ENCODE measurements around the gene IL1RAPL2. TPM values are rescaled to one million over a fixed set of nuclear protein-coding genes. Genes with fewer than 3 reads are reported as not detected.

The IL1RAPL2 gene
- polyA plus RNA-seq, 1 experiment = not detected

DNA sequence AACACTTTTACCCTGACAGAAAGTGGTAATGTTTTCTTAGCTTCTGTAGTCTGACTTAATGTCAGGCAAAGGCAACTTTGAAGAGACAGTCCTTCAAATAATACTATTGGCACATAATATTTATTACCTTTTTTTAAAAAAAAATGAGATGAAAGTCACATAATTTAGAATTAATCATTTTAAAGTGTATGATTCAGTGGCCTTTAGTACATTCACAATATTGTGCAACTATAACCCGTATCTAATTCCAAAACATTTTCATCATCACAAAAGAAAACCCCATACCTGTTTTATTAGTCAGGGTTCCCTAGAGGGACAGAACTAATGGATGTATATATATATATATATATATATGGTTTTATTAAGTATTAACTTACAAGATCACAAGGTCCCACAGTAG, 749.2 kb downstream of the IL1RAPL2 start:
- TF ChIP-seq, protein P1, sequence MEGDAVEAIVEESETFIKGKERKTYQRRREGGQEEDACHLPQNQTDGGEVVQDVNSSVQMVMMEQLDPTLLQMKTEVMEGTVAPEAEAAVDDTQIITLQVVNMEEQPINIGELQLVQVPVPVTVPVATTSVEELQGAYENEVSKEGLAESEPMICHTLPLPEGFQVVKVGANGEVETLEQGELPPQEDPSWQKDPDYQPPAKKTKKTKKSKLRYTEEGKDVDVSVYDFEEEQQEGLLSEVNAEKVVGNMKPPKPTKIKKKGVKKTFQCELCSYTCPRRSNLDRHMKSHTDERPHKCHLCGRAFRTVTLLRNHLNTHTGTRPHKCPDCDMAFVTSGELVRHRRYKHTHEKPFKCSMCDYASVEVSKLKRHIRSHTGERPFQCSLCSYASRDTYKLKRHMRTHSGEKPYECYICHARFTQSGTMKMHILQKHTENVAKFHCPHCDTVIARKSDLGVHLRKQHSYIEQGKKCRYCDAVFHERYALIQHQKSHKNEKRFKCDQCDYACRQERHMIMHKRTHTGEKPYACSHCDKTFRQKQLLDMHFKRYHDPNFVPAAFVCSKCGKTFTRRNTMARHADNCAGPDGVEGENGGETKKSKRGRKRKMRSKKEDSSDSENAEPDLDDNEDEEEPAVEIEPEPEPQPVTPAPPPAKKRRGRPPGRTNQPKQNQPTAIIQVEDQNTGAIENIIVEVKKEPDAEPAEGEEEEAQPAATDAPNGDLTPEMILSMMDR (IDR thresholded peaks at IDR 0.05; ENCODE audit: insufficient read depth, low read depth, low read length) = no peak
- H3K4me3 ChIP-seq (ENCODE audit: low read depth, low read length) = no peak overlapping the region
- ChIA-PET POLR2A (no interaction called here), CTCF (no interaction called here)
- H3K36me3 ChIP-seq (ENCODE audit: control insufficient read depth, insufficient read depth, low read length) = no peaks in the 10 kb centered on the region
- DNase-seq (ENCODE audit: low read depth) = no peak
- no peaks in the 10 kb centered on the region for H3K27me3 ChIP-seq (ENCODE audit: control insufficient read depth, insufficient read depth, low read length)

DNA sequence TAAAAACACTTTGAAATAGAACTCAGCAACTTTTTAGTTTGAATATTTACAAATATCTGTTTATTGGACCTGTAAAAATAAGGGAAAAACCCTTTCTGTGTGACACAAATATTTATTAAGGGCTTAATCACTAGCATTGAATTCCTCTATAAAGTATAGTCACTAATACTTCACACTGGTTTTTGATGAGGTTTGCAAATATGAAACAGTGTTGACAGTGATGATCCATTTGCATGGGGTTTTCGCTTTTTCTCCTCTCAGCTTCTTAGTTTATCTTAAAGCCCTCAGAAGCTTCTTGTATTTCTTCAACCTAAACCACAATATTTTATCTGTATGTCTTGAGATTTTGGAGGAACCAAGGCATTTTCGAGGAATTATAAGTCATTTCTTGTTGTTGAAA, 751.1 kb downstream of the IL1RAPL2 start:
- H3K4me3 ChIP-seq (ENCODE audit: low read depth, low read length) = no peak overlapping the region
- ChIA-PET CTCF (no interaction called here), POLR2A (no interaction called here)
- H3K36me3 ChIP-seq (ENCODE audit: control insufficient read depth, insufficient read depth, low read length) = no peaks in the 10 kb centered on the region
- TF ChIP-seq, protein P1 (IDR thresholded peaks at IDR 0.05; ENCODE audit: insufficient read depth, low read depth, low read length) = no peak
- no peaks in the 10 kb centered on the region for H3K27me3 ChIP-seq (ENCODE audit: control insufficient read depth, insufficient read depth, low read length)
- DNase-seq (ENCODE audit: low read depth) = no peak

DNA sequence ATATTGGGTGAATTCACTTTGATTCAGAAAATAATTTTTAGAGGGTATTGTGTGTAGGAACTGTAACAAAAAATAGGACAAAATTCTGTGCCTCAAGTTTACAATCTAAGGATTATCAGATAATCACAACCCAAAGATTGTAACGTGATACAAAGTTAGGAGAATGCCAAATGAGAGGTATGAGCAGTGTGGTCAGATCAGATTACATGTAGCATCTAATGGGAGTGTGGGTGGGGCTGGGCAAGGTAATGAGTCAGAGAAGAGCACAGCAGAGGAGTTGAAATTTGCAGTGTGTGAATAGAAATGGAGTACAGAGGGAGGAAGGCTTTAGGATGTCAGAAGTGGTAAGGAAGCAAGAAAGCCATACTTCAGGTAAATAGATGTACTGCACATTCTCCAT, 757.9 kb downstream of the IL1RAPL2 start:
- DNase-seq (ENCODE audit: low read depth) = no peak
- CTCF ChIA-PET = no interaction called here
- TF ChIP-seq, protein P1 (IDR thresholded peaks at IDR 0.05; ENCODE audit: insufficient read depth, low read depth, low read length) = no peak
- H3K36me3 ChIP-seq (ENCODE audit: control insufficient read depth, insufficient read depth, low read length) = no peaks in the 10 kb centered on the region
- no peaks in the 10 kb centered on the region for H3K27me3 ChIP-seq (ENCODE audit: control insufficient read depth, insufficient read depth, low read length)
- POLR2A ChIA-PET = no interaction called here
- no peak overlapping the region for H3K4me3 ChIP-seq (ENCODE audit: low read depth, low read length)

DNA sequence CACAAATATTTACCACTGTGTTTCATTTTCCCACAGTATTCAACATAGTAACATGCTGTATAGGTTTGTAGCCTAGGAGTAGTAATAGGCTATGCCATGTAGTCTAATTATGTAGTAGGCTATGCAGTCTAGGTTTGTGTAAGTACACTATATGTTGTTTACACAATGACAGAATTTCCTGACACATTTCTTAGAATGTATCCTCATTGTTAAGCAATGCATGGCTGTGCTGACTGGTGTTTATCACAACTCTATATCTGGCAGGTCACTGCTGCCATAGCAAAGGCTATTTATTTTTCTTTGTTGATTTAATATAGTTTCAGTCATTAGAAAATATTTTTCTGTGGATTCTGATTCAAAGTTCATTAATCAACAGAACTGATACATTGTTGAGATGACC, 762.8 kb downstream of the IL1RAPL2 start:
- H3K36me3 ChIP-seq (ENCODE audit: control insufficient read depth, insufficient read depth, low read length) = no peaks in the 10 kb centered on the region
- CTCF ChIA-PET = no interaction called here
- TF ChIP-seq, protein P1 (IDR thresholded peaks at IDR 0.05; ENCODE audit: insufficient read depth, low read depth, low read length) = no peak
- H3K27me3 ChIP-seq (ENCODE audit: control insufficient read depth, insufficient read depth, low read length) = no peaks in the 10 kb centered on the region
- no peak for DNase-seq (ENCODE audit: low read depth)
- H3K4me3 ChIP-seq (ENCODE audit: low read depth, low read length) = no peak overlapping the region
- POLR2A ChIA-PET = no interaction called here

DNA sequence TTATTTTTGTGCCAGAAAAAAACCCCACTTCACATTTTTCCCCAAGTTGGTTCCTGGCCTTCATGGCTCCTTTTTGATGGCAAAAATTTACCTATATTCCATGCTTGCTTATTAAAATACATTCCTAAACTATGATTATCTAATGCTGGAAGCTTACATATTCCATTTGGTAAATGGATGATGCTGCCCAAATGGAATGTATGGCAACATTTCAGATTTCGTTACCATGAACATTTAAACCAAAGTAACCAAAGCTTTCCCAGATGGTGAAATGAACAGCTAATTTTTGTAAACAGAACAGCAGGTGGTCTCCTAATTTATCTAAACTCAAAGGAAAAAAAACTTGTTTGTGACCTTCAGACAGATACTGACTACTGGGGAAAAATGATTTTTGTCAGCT, 765.2 kb downstream of the IL1RAPL2 start:
- POLR2A ChIA-PET = no interaction called here
- TF ChIP-seq, protein P1 (IDR thresholded peaks at IDR 0.05; ENCODE audit: insufficient read depth, low read depth, low read length) = no peak
- Histone ChIP-seq H3K27me3 (ENCODE audit: control insufficient read depth, insufficient read depth, low read length) (no peaks in the 10 kb centered on the region), H3K4me3 (ENCODE audit: low read depth, low read length) (no peak overlapping the region), H3K36me3 (ENCODE audit: control insufficient read depth, insufficient read depth, low read length) (no peaks in the 10 kb centered on the region)
- CTCF ChIA-PET = no interaction called here
- DNase-seq (ENCODE audit: low read depth) = peak; percentile 21

Data from BJ (cell line).